ENCODE data around the gene TINAGL1. TPM values are rescaled to one million over a fixed set of nuclear protein-coding genes. Genes with fewer than 3 reads are reported as not detected.

The TINAGL1 gene
- total RNA-seq, 4 donors from 2014 or later = 139 to 354 (median 244) TPM

DNA sequence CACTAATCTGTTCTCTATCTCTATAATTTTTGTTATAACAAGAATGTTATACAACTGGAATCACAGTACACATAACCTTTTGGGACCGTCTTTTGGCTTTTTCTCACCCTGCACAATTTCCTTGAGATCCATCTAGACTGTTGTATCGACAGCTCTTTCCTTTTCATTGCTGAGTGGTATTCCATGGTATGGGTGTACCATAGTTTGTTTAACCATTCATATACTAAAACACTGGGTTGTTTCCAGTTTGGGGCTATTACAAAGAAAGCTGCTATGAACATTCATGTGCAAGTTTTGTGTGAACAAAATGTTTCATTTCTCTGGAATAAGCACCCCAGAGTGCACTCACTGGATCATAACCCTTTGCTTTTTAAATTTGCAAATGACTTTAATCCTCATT, 25.8 kb downstream of the TINAGL1 start:
- Histone ChIP-seq H3K36me3 (no peaks in the 10 kb centered on the region), H3K27me3 (no peaks in the 10 kb centered on the region), H3K4me3 (no peak overlapping the region), H3K4me1 (no peaks in the 10 kb centered on the region), H3K9me3 (no peaks in the 10 kb centered on the region), H3K27ac (replicated peaks in 1 of 4) (no peak overlapping the region)
- no peak for TF ChIP-seq POLR2AphosphoS5 (IDR thresholded peaks at IDR 0.05)
- TF ChIP-seq, protein P1, sequence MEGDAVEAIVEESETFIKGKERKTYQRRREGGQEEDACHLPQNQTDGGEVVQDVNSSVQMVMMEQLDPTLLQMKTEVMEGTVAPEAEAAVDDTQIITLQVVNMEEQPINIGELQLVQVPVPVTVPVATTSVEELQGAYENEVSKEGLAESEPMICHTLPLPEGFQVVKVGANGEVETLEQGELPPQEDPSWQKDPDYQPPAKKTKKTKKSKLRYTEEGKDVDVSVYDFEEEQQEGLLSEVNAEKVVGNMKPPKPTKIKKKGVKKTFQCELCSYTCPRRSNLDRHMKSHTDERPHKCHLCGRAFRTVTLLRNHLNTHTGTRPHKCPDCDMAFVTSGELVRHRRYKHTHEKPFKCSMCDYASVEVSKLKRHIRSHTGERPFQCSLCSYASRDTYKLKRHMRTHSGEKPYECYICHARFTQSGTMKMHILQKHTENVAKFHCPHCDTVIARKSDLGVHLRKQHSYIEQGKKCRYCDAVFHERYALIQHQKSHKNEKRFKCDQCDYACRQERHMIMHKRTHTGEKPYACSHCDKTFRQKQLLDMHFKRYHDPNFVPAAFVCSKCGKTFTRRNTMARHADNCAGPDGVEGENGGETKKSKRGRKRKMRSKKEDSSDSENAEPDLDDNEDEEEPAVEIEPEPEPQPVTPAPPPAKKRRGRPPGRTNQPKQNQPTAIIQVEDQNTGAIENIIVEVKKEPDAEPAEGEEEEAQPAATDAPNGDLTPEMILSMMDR (IDR thresholded peaks at IDR 0.05) = no peak
- no peak for TF ChIP-seq POLR2A (IDR thresholded peaks at IDR 0.05; ENCODE audit: low read depth)
- no peak for TF ChIP-seq EP300 (IDR thresholded peaks at IDR 0.05)
- 90% methylated on average over 2 of the region's 2 CpGs for WGBS
- intact Hi-C loops (cut with DNase I) = no loop called here
- no peak for DNase-seq (ENCODE audit: extremely low spot score)

DNA sequence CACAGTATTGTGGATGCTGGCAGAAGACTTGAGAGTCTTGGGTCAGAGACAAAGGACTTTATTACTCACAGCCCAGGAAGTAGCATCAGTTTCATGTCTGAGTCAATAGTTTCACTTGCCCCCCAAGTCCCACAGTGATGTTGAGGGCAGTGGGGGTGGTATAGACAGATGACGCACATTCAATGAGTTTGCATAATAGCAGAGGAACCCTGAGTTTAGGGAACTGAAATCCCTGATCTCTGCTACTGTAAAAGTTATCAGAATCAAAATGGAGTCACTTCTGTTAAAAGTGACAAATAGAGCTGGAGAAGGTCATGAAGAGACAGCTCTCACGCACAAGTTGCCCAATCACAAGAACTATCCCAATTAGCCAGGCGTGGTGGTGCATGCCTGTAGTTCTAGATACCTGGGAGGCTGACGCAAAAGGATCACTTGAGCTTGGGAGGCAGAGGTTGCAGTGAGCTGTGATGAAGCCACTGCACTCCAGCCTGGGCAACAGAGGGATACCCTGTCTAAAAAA, 29.7 kb downstream of the TINAGL1 start:
- no peaks in the 10 kb centered on the region for H3K9me3 ChIP-seq
- H3K4me1 ChIP-seq = no peaks in the 10 kb centered on the region
- DNase-seq (ENCODE audit: extremely low spot score) = no peak
- H3K4me3 ChIP-seq = no peak overlapping the region
- TF ChIP-seq, protein P1 (IDR thresholded peaks at IDR 0.05) = no peak
- TF ChIP-seq POLR2A (IDR thresholded peaks at IDR 0.05; ENCODE audit: low read depth) = no peak
- TF ChIP-seq POLR2AphosphoS5 (IDR thresholded peaks at IDR 0.05) = no peak
- no peak for TF ChIP-seq EP300 (IDR thresholded peaks at IDR 0.05)
- no peaks in the 10 kb centered on the region for H3K27me3 ChIP-seq
- intact Hi-C loops (cut with DNase I) = no loop called here
- no peak overlapping the region for H3K27ac ChIP-seq (replicated peaks in 1 of 4)
- no peaks in the 10 kb centered on the region for H3K36me3 ChIP-seq
- 69% methylated on average over 4 of the region's 4 CpGs for whole genome bisulfite sequencing

DNA sequence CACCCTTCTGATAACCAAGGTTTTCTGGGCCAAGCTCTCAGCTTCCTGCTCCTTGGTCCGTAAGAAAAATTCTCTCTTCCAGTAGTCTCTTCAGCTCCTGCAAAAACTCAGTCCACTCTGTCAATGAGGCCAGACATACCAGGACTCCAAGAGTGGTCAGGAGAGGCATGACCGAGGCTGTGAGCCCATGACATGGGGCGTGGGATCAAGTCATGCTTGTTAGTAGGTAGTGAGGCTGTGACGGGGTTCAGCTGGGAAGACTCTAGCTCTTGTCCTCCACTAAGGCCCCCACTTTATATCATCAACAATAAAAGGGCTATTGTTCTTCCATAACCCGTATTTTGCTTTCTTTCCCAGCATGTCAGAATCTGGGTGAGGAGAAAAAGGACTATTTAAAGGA, 31.0 kb downstream of the TINAGL1 start:
- Histone ChIP-seq H3K36me3 (no peaks in the 10 kb centered on the region), H3K4me3 (no peak overlapping the region), H3K27me3 (no peaks in the 10 kb centered on the region), H3K4me1 (no peaks in the 10 kb centered on the region), H3K27ac (replicated peaks in 1 of 4) (no peak overlapping the region), H3K9me3 (no peaks in the 10 kb centered on the region)
- WGBS = 88% methylated on average over 5 of the region's 5 CpGs
- no peak for DNase-seq (ENCODE audit: extremely low spot score)
- no peak for TF ChIP-seq EP300 (IDR thresholded peaks at IDR 0.05)
- TF ChIP-seq POLR2A (IDR thresholded peaks at IDR 0.05; ENCODE audit: low read depth) = no peak
- intact Hi-C loops (cut with DNase I) = no loop called here

DNA sequence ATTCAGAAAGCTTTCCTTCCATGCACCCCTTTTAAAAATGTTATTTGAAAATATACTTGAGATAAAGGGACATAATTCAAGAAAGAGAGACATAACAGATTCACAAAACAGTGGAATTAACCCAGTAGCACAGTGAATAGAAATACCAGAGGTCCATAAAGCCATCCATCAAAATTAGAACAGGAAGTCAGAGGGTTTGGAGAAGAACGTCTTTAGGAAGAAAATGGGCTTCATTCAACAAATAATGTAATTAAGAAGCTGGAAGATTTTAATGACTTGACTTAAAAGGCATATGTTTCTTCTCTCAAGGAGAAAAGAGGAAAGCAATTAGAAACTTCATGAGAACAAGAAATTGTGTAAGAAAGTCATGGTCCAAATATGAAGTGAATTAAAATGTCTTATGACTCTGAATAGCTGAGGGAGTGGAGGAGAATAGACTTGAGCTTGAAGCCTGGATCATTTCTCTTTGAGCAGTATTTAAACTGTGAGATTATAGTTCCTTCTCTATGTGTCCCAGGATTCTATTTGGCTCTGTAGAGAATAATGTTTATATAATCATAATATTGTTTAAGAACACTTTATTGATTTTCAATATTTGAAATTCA, 33.3 kb downstream of the TINAGL1 start:
- TF ChIP-seq, protein P1 (IDR thresholded peaks at IDR 0.05) = no peak
- TF ChIP-seq POLR2A (IDR thresholded peaks at IDR 0.05; ENCODE audit: low read depth) = no peak
- no peak for TF ChIP-seq POLR2AphosphoS5 (IDR thresholded peaks at IDR 0.05)
- no peak for TF ChIP-seq EP300 (IDR thresholded peaks at IDR 0.05)
- Histone ChIP-seq H3K27ac (replicated peaks in 1 of 4) (no peak overlapping the region), H3K4me3 (no peak overlapping the region), H3K27me3 (no peaks in the 10 kb centered on the region), H3K9me3 (no peaks in the 10 kb centered on the region), H3K4me1 (peaks cover 0 to 13% (median 3%) of the 10 kb centered on the region in 4 donors), H3K36me3 (no peaks in the 10 kb centered on the region)
- intact Hi-C loops (cut with DNase I) = no loop called here
- DNase-seq (ENCODE audit: extremely low spot score) = no peak
- WGBS = 24% methylated on average over 1 of the region's 1 CpG

DNA sequence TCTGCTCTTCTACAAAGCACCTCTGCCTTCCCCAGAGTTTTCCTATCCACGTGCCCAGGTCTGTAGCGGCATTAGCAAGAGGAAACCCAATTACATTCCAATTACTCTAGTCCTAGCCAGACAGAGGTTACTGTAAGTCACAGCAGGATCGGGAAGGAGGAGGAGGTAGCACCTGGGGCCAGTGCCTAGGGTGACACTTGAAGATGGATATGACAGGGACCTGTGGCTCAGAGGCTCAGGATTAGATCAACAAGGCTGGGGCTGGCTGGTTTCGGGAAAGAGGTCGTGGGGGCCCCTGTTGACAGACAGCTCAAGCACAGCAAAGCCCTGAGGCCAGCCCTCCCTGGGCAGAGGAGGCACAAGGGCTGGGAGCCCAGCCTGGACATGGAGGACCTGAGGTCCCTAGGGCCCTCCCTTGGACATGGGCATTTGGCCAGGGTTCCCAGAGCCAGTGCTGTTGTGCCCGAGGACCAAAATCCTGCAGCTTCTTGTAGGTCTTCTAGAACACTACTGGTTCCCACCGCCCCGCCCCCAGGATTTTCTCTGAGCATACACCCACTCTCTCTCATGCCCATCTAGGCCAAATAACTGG, 38.2 kb downstream of the TINAGL1 start:
- peaks cover 0 to 36% (median 19%) of the 10 kb centered on the region in 4 donors for H3K27me3 ChIP-seq
- H3K36me3 ChIP-seq = no peaks in the 10 kb centered on the region
- no peak overlapping the region for H3K27ac ChIP-seq (replicated peaks in 1 of 4)
- intact Hi-C loops (cut with DNase I) = no loop called here
- H3K4me1 ChIP-seq = peaks cover 5 to 27% (median 17%) of the 10 kb centered on the region in 4 donors
- H3K4me3 ChIP-seq = no peak overlapping the region
- no peaks in the 10 kb centered on the region for H3K9me3 ChIP-seq
- TF ChIP-seq EP300 (IDR thresholded peaks at IDR 0.05) (no peak), POLR2A (IDR thresholded peaks at IDR 0.05; ENCODE audit: low read depth) (no peak), POLR2AphosphoS5 (IDR thresholded peaks at IDR 0.05) (no peak)
- TF ChIP-seq, protein P1 (IDR thresholded peaks at IDR 0.05) = no peak
- 84% methylated on average over 5 of the region's 8 CpGs for WGBS
- no peak for DNase-seq (ENCODE audit: extremely low spot score)

All from esophagus muscularis mucosa (tissue), 4 donors.